ENCODE measurements around the gene C8A. TPM values are rescaled to one million over a fixed set of nuclear protein-coding genes. Genes with fewer than 3 reads are reported as not detected.

The C8A gene
- polyA plus RNA-seq, 4 donors = 0.13 to 2.4 (median 2.1) TPM

DNA sequence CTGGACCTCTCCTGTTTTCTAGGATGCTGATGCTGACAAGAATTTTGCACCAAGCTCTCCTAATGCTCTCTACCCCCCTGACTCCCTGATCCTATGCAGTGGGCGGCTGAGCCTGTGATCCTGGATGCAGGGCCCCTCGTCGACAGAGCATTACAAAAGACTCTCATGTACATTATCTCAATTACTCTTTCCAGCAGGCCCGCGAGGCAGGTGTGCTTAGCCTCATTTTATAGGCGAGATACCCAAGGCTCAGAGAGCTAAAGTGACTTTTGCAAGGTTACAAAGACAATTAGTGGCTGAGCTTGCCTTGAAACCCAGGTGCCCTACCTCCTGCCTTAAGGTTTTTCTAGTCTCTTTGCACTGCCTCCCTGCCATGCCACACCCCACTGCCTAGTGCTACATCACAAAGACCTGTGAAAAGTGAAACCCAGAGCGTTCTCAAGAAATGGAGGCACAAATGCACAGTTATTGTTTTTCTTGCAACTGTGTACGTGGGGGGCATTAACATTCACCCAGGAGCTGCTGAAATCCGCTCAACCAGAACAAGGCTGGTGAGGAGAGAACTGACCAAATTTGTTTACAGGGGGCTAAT lies 10.0 kb upstream of the C8A start:
- H3K9me3 ChIP-seq (ENCODE audit: control insufficient read depth in 2 of 2, insufficient read depth in 1 of 2, low read depth in 1 of 2, low read length in 1 of 2) = peaks cover 0 to 5% of the 10 kb centered on the region in 2 donors
- H3K27ac ChIP-seq (ENCODE audit: low read depth in 1 of 3, low read length in 2 of 3) = peak overlapping the region in 1 of 3 donors; percentile 5
- no peaks in the 10 kb centered on the region for H3K27me3 ChIP-seq (ENCODE audit: control insufficient read depth in 3 of 3, insufficient read depth in 3 of 3, low read length in 3 of 3)
- FAIRE-seq (no peak), DNase-seq (peak; percentile 28 to 49)
- no peak overlapping the region for H3K4me3 ChIP-seq (ENCODE audit: low read depth in 1 of 3, low read length in 3 of 3)
- H3K4me1 ChIP-seq (ENCODE audit: control insufficient read depth in 3 of 3, insufficient read depth in 2 of 3, low read depth in 1 of 3, low read length in 2 of 3) = peaks cover 0 to 16% (median 2%) of the 10 kb centered on the region in 3 donors
- WGBS, 3 donors = 29 to 52% (median 48%) methylated on average over 9 of the region's 9 CpGs
- no peaks in the 10 kb centered on the region for H3K36me3 ChIP-seq (ENCODE audit: control insufficient read depth in 3 of 3, insufficient read depth in 2 of 3, low read depth in 1 of 3, low read length in 3 of 3)

- DNase-seq (no peak), FAIRE-seq (no peak)
- Histone ChIP-seq H3K36me3 (ENCODE audit: control insufficient read depth in 3 of 3, insufficient read depth in 2 of 3, low read depth in 1 of 3, low read length in 3 of 3) (no peaks in the 10 kb centered on the region), H3K4me3 (ENCODE audit: low read depth in 1 of 3, low read length in 3 of 3) (no peak overlapping the region), H3K27ac (ENCODE audit: low read depth in 1 of 3, low read length in 2 of 3) (peak overlapping the region in 1 of 3 donors; percentile 5), H3K4me1 (ENCODE audit: control insufficient read depth in 3 of 3, insufficient read depth in 2 of 3, low read depth in 1 of 3, low read length in 2 of 3) (peaks cover 0 to 16% (median 2%) of the 10 kb centered on the region in 3 donors), H3K9me3 (ENCODE audit: control insufficient read depth in 2 of 2, insufficient read depth in 1 of 2, low read depth in 1 of 2, low read length in 1 of 2) (no peaks in the 10 kb centered on the region), H3K27me3 (ENCODE audit: control insufficient read depth in 3 of 3, insufficient read depth in 3 of 3, low read length in 3 of 3) (no peaks in the 10 kb centered on the region)
- 29 to 61% (median 40%) methylated on average over 3 of the region's 3 CpGs for WGBS, 3 donors
These were observed 9.3 kb upstream of the C8A start for GRCh38 chr1:56845343-56845742.

DNA sequence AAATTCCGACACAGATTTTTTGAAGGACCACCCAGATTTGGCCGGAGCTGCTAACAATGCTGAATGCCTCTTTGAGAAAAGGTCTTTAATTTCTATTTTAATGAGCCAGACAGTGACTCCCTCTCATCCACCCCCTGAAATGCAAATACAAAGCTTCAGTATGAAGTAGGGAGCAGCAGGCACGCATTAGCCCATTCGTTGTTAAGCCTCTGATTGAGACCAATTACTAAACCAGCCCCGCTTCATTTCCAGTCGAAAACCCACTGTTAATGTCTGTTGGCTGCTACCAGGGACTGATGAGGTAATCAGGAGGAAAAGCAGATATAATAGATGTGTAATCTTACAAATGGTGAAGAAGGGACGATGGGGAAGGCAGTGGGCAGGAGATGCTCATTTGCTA lies 4.8 kb upstream of the C8A start:
- 74 to 88% (median 86%) methylated on average over 7 of the region's 7 CpGs for WGBS, 3 donors
- Histone ChIP-seq H3K4me1 (ENCODE audit: control insufficient read depth in 3 of 3, insufficient read depth in 2 of 3, low read depth in 1 of 3, low read length in 2 of 3) (peaks cover 0 to 36% (median 8%) of the 10 kb centered on the region in 3 donors), H3K27me3 (ENCODE audit: control insufficient read depth in 3 of 3, insufficient read depth in 3 of 3, low read length in 3 of 3) (no peaks in the 10 kb centered on the region), H3K9me3 (ENCODE audit: control insufficient read depth in 2 of 2, insufficient read depth in 1 of 2, low read depth in 1 of 2, low read length in 1 of 2) (no peaks in the 10 kb centered on the region), H3K4me3 (ENCODE audit: low read depth in 1 of 3, low read length in 3 of 3) (no peak overlapping the region), H3K27ac (ENCODE audit: low read depth in 1 of 3, low read length in 2 of 3) (no peak overlapping the region), H3K36me3 (ENCODE audit: control insufficient read depth in 3 of 3, insufficient read depth in 2 of 3, low read depth in 1 of 3, low read length in 3 of 3) (no peaks in the 10 kb centered on the region)
- FAIRE-seq (no peak), DNase-seq (no peak)

- no peaks in the 10 kb centered on the region for H3K27me3 ChIP-seq (ENCODE audit: control insufficient read depth in 3 of 3, insufficient read depth in 3 of 3, low read length in 3 of 3)
- H3K4me1 ChIP-seq (ENCODE audit: control insufficient read depth in 3 of 3, insufficient read depth in 2 of 3, low read depth in 1 of 3, low read length in 2 of 3) = peaks cover 0 to 34% (median 7%) of the 10 kb centered on the region in 3 donors
- no peaks in the 10 kb centered on the region for H3K9me3 ChIP-seq (ENCODE audit: control insufficient read depth in 2 of 2, insufficient read depth in 1 of 2, low read depth in 1 of 2, low read length in 1 of 2)
- DNase-seq (no peak), FAIRE-seq (no peak)
- H3K27ac ChIP-seq (ENCODE audit: low read depth in 1 of 3, low read length in 2 of 3) = no peak overlapping the region
- H3K36me3 ChIP-seq (ENCODE audit: control insufficient read depth in 3 of 3, insufficient read depth in 2 of 3, low read depth in 1 of 3, low read length in 3 of 3) = no peaks in the 10 kb centered on the region
- no peak overlapping the region for H3K4me3 ChIP-seq (ENCODE audit: low read depth in 1 of 3, low read length in 3 of 3)
- WGBS, 3 donors = 82 to 92% (median 88%) methylated on average over 2 of the region's 2 CpGs
These were observed 4.2 kb upstream of the C8A start for GRCh38 chr1:56850411-56850810.

GRCh38 chr1:56850922-56851321 lies 3.7 kb upstream of the C8A start:
- H3K9me3 ChIP-seq (ENCODE audit: control insufficient read depth in 2 of 2, insufficient read depth in 1 of 2, low read depth in 1 of 2, low read length in 1 of 2) = no peaks in the 10 kb centered on the region
- no peak overlapping the region for H3K27ac ChIP-seq (ENCODE audit: low read depth in 1 of 3, low read length in 2 of 3)
- no peak for DNase-seq
- H3K4me1 ChIP-seq (ENCODE audit: control insufficient read depth in 3 of 3, insufficient read depth in 2 of 3, low read depth in 1 of 3, low read length in 2 of 3) = peaks cover 0 to 32% (median 6%) of the 10 kb centered on the region in 3 donors
- no peak for FAIRE-seq
- no peaks in the 10 kb centered on the region for H3K27me3 ChIP-seq (ENCODE audit: control insufficient read depth in 3 of 3, insufficient read depth in 3 of 3, low read length in 3 of 3)
- 77 to 84% (median 83%) methylated on average over 5 of the region's 5 CpGs for WGBS, 3 donors
- H3K36me3 ChIP-seq (ENCODE audit: control insufficient read depth in 3 of 3, insufficient read depth in 2 of 3, low read depth in 1 of 3, low read length in 3 of 3) = no peaks in the 10 kb centered on the region
- no peak overlapping the region for H3K4me3 ChIP-seq (ENCODE audit: low read depth in 1 of 3, low read length in 3 of 3)

GRCh38 chr1:56852476-56852875 lies 2.1 kb upstream of the C8A start:
- Histone ChIP-seq H3K27me3 (ENCODE audit: control insufficient read depth in 3 of 3, insufficient read depth in 3 of 3, low read length in 3 of 3) (no peaks in the 10 kb centered on the region), H3K9me3 (ENCODE audit: control insufficient read depth in 2 of 2, insufficient read depth in 1 of 2, low read depth in 1 of 2, low read length in 1 of 2) (no peaks in the 10 kb centered on the region), H3K27ac (ENCODE audit: low read depth in 1 of 3, low read length in 2 of 3) (peak overlapping the region in 1 of 3 donors; percentile 62), H3K4me3 (ENCODE audit: low read depth in 1 of 3, low read length in 3 of 3) (no peak overlapping the region), H3K4me1 (ENCODE audit: control insufficient read depth in 3 of 3, insufficient read depth in 2 of 3, low read depth in 1 of 3, low read length in 2 of 3) (peaks cover 0 to 36% (median 6%) of the 10 kb centered on the region in 3 donors), H3K36me3 (ENCODE audit: control insufficient read depth in 3 of 3, insufficient read depth in 2 of 3, low read depth in 1 of 3, low read length in 3 of 3) (no peaks in the 10 kb centered on the region)
- 22 to 82% (median 33%) methylated on average over 1 of the region's 1 CpG for WGBS, 3 donors
- DNase-seq (peak; percentile 44 to 45), FAIRE-seq (no peak)

DNA sequence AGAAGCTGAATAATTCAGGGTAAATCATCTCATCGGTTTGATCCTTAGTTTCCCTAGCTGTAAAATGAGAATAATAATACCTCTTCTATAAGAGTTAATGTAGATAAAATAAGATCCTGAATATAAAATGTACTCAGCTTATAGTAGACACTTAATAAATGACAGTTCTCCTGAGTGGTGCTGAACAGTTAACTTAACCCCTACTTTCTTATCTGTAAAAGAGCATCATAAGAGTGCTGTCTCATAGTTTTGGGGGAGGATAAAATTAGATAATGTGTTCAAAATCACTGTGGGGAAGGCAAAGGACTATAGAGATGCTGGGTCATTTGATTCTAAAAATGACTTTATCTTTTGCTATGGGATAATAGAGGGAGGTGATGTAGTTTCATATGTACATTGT lies 593 bp downstream of the C8A start:
- no peak for FAIRE-seq
- Histone ChIP-seq H3K4me3 (ENCODE audit: low read depth in 1 of 3, low read length in 3 of 3) (no peak overlapping the region), H3K4me1 (ENCODE audit: control insufficient read depth in 3 of 3, insufficient read depth in 2 of 3, low read depth in 1 of 3, low read length in 2 of 3) (peaks cover 0 to 36% (median 6%) of the 10 kb centered on the region in 3 donors), H3K27ac (ENCODE audit: low read depth in 1 of 3, low read length in 2 of 3) (peak overlapping the region in 1 of 3 donors; percentile 21), H3K9me3 (ENCODE audit: control insufficient read depth in 2 of 2, insufficient read depth in 1 of 2, low read depth in 1 of 2, low read length in 1 of 2) (no peaks in the 10 kb centered on the region), H3K36me3 (ENCODE audit: control insufficient read depth in 3 of 3, insufficient read depth in 2 of 3, low read depth in 1 of 3, low read length in 3 of 3) (no peaks in the 10 kb centered on the region), H3K27me3 (ENCODE audit: control insufficient read depth in 3 of 3, insufficient read depth in 3 of 3, low read length in 3 of 3) (no peaks in the 10 kb centered on the region)
- 23 to 68% (median 32%) methylated on average over 1 of the region's 1 CpG for WGBS, 3 donors
- no peak for DNase-seq

DNA sequence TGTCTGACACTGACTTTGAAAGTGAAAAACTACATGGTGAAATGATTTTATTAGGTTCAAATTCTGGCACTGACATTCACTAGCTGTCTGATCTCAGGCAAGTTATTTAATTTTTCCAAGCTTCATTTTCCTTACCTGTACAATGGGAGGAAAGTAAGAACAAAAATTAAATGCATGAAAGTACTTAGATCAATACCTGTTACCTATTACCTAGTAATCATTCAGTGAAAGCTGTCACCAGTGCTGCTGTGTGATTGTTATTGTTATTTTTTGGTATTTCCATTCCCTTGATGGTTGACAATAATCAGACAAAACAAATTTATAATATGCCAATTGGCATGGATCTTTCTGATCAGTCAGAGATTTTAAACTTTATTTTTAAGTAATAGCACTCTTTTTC lies 1.6 kb downstream of the C8A start:
- FAIRE-seq (no peak), DNase-seq (no peak)
- Histone ChIP-seq H3K4me1 (ENCODE audit: control insufficient read depth in 3 of 3, insufficient read depth in 2 of 3, low read depth in 1 of 3, low read length in 2 of 3) (peaks cover 0 to 36% (median 6%) of the 10 kb centered on the region in 3 donors), H3K4me3 (ENCODE audit: low read depth in 1 of 3, low read length in 3 of 3) (no peak overlapping the region), H3K27ac (ENCODE audit: low read depth in 1 of 3, low read length in 2 of 3) (peak overlapping the region in 1 of 3 donors; percentile 34), H3K36me3 (ENCODE audit: control insufficient read depth in 3 of 3, insufficient read depth in 2 of 3, low read depth in 1 of 3, low read length in 3 of 3) (no peaks in the 10 kb centered on the region), H3K27me3 (ENCODE audit: control insufficient read depth in 3 of 3, insufficient read depth in 3 of 3, low read length in 3 of 3) (no peaks in the 10 kb centered on the region), H3K9me3 (ENCODE audit: control insufficient read depth in 2 of 2, insufficient read depth in 1 of 2, low read depth in 1 of 2, low read length in 1 of 2) (no peaks in the 10 kb centered on the region)

- no peak for DNase-seq
- no peaks in the 10 kb centered on the region for H3K9me3 ChIP-seq (ENCODE audit: control insufficient read depth in 2 of 2, insufficient read depth in 1 of 2, low read depth in 1 of 2, low read length in 1 of 2)
- FAIRE-seq = no peak
- no peak overlapping the region for H3K4me3 ChIP-seq (ENCODE audit: low read depth in 1 of 3, low read length in 3 of 3)
- no peaks in the 10 kb centered on the region for H3K36me3 ChIP-seq (ENCODE audit: control insufficient read depth in 3 of 3, insufficient read depth in 2 of 3, low read depth in 1 of 3, low read length in 3 of 3)
- no peaks in the 10 kb centered on the region for H3K27me3 ChIP-seq (ENCODE audit: control insufficient read depth in 3 of 3, insufficient read depth in 3 of 3, low read length in 3 of 3)
- H3K27ac ChIP-seq (ENCODE audit: low read depth in 1 of 3, low read length in 2 of 3) = no peak overlapping the region
- H3K4me1 ChIP-seq (ENCODE audit: control insufficient read depth in 3 of 3, insufficient read depth in 2 of 3, low read depth in 1 of 3, low read length in 2 of 3) = peaks cover 0 to 19% (median 0%) of the 10 kb centered on the region in 3 donors
These were observed 4.7 kb downstream of the C8A start for GRCh38 chr1:56859287-56859686.

Data from small intestine (tissue), 7 donors.